ENCODE measurements around the gene PLEKHH1. TPM values are rescaled to one million over a fixed set of nuclear protein-coding genes. Genes with fewer than 3 reads are reported as not detected.

PLEKHH1 gene
- total and polyA plus RNA-seq, 4 donors: 0.46 to 2.4 (median 0.89) TPM

- H3K9ac ChIP-seq (ENCODE audit: low read depth in 1 of 2, low read length in 2 of 2): no peak overlapping the region
- peaks cover 0 to 2% (median 0%) of the 10 kb centered on the region in 4 donors for H3K4me1 ChIP-seq (ENCODE audit: control insufficient read depth in 4 of 4, insufficient read depth in 4 of 4, low read length in 3 of 4)
- DNase-seq (ENCODE audit: low spot score): no peak
- no peak overlapping the region for H3K4me3 ChIP-seq (ENCODE audit: low read depth in 1 of 3, low read length in 3 of 3)
- H3K9me3 ChIP-seq (ENCODE audit: control insufficient read depth in 4 of 4, low read length in 3 of 4): no peaks in the 10 kb centered on the region
- H3K36me3 ChIP-seq (ENCODE audit: control insufficient read depth in 4 of 4, insufficient read depth in 3 of 4, low read depth in 1 of 4, low read length in 3 of 4): no peaks in the 10 kb centered on the region
- H3K27ac ChIP-seq (ENCODE audit: low read depth in 1 of 2, low read length in 2 of 2): no peak overlapping the region
- WGBS: 88% methylated on average over 7 of the region's 7 CpGs
- no peaks in the 10 kb centered on the region for H3K27me3 ChIP-seq (ENCODE audit: control insufficient read depth in 4 of 4, insufficient read depth in 4 of 4, low read length in 3 of 4)
- no peak for TF ChIP-seq REST (IDR thresholded peaks at IDR 0.05)
- no peak for TF ChIP-seq YY1 (IDR thresholded peaks at IDR 0.05)
- no peak for TF ChIP-seq HNF4A (conservative IDR thresholded peaks at IDR 0.05)
- TF ChIP-seq EGR1 (IDR thresholded peaks at IDR 0.05; ENCODE audit: low read depth in 2 of 2): no peak
- no peak for TF ChIP-seq MAX (IDR thresholded peaks at IDR 0.05)
- no peak for TF ChIP-seq ATF3 (IDR thresholded peaks at IDR 0.05)
Observed at GRCh38 chr14:67574806-67575205, 41.7 kb downstream of the PLEKHH1 start.

- Histone ChIP-seq H3K27ac (ENCODE audit: low read depth in 1 of 2, low read length in 2 of 2) (no peak overlapping the region), H3K27me3 (ENCODE audit: control insufficient read depth in 4 of 4, insufficient read depth in 4 of 4, low read length in 3 of 4) (no peaks in the 10 kb centered on the region), H3K4me1 (ENCODE audit: control insufficient read depth in 4 of 4, insufficient read depth in 4 of 4, low read length in 3 of 4) (peaks cover 0 to 2% (median 0%) of the 10 kb centered on the region in 4 donors), H3K4me3 (ENCODE audit: low read depth in 1 of 3, low read length in 3 of 3) (no peak overlapping the region), H3K9me3 (ENCODE audit: control insufficient read depth in 4 of 4, low read length in 3 of 4) (no peaks in the 10 kb centered on the region), H3K36me3 (ENCODE audit: control insufficient read depth in 4 of 4, insufficient read depth in 3 of 4, low read depth in 1 of 4, low read length in 3 of 4) (no peaks in the 10 kb centered on the region), H3K9ac (ENCODE audit: low read depth in 1 of 2, low read length in 2 of 2) (no peak overlapping the region)
- TF ChIP-seq NR2F2 (IDR thresholded peaks at IDR 0.05) (no peak), JUND (IDR thresholded peaks at IDR 0.05) (no peak), ZBTB33 (IDR thresholded peaks at IDR 0.05) (no peak), FOXA2 (IDR thresholded peaks at IDR 0.05) (no peak), YY1 (IDR thresholded peaks at IDR 0.05) (no peak), SP1 (IDR thresholded peaks at IDR 0.05) (no peak), RAD21 (IDR thresholded peaks at IDR 0.05) (no peak), RXRA (IDR thresholded peaks at IDR 0.05) (no peak), CTCF (IDR thresholded peaks at IDR 0.05; ENCODE audit: low read depth, low read length, missing input control) (no peak), GABPA (IDR thresholded peaks at IDR 0.05 in 1 of 2, conservative IDR thresholded peaks at IDR 0.05 in 1 of 2) (no peak), EGR1 (IDR thresholded peaks at IDR 0.05; ENCODE audit: low read depth in 2 of 2) (no peak), REST (IDR thresholded peaks at IDR 0.05) (no peak), FOXA1 (IDR thresholded peaks at IDR 0.05) (no peak), TAF1 (conservative IDR thresholded peaks at IDR 0.05) (no peak), HNF4G (IDR thresholded peaks at IDR 0.05) (no peak), ATF3 (IDR thresholded peaks at IDR 0.05) (no peak), MAX (IDR thresholded peaks at IDR 0.05) (no peak), HNF4A (conservative IDR thresholded peaks at IDR 0.05) (no peak)
- WGBS: 82% methylated on average over 9 of the region's 9 CpGs
- DNase-seq (ENCODE audit: low spot score): no peak
Observed at GRCh38 chr14:67575684-67576083, 42.6 kb downstream of the PLEKHH1 start.

Measured in liver (tissue), 9 donors.